GM21723 (cell line): ENCODE results near the gene PLXDC1.
"Not testable (repeated sequence)": the region's sequence is repeated elsewhere in the genome, so short reads cannot be mapped to it uniquely, and the experiment has no call there.

Experiments
- ATAC-seq: cut with Tn5 transposase; IDR thresholded peaks from one replicate; pipeline ENCODE4 v1.9.1; 2021; ENCODE audit warnings: mild to moderate bottlenecking, moderate library complexity; ENCODE audit not compliant: unreplicated experiment

Gene PLXDC1

GRCh38 chr17:39183045-39183444 lies 31.6 kb upstream of the PLXDC1 start:
- ATAC-seq, result no peak

GRCh38 chr17:39181303-39181702 lies 29.9 kb upstream of the PLXDC1 start:
- ATAC-seq, result no peak

GRCh38 chr17:39178536-39178935 lies 27.1 kb upstream of the PLXDC1 start:
- no peak for ATAC-seq

GRCh38 chr17:39177256-39177655 lies 25.8 kb upstream of the PLXDC1 start:
- no peak for ATAC-seq

GRCh38 chr17:39175695-39176093 lies 24.3 kb upstream of the PLXDC1 start:
- no peak for ATAC-seq

GRCh38 chr17:39174920-39175694 lies 23.7 kb upstream of the PLXDC1 start:
- ATAC-seq, result no peak

- ATAC-seq, result no peak
Observed at GRCh38 chr17:39173526-39174274, 22.3 kb upstream of the PLXDC1 start.

- no peak for ATAC-seq
Observed at GRCh38 chr17:39173080-39173479, 21.6 kb upstream of the PLXDC1 start.

- ATAC-seq, result no peak
Observed at GRCh38 chr17:39171933-39172332, 20.5 kb upstream of the PLXDC1 start.

GRCh38 chr17:39170558-39170957 lies 19.1 kb upstream of the PLXDC1 start:
- ATAC-seq, result no peak

- ATAC-seq, result no peak
Observed at GRCh38 chr17:39170109-39170508, 18.7 kb upstream of the PLXDC1 start.

- ATAC-seq, result no peak
Observed at GRCh38 chr17:39169518-39169917, 18.1 kb upstream of the PLXDC1 start.

GRCh38 chr17:39169101-39169500 lies 17.7 kb upstream of the PLXDC1 start:
- no peak for ATAC-seq

GRCh38 chr17:39168503-39168902 lies 17.1 kb upstream of the PLXDC1 start:
- ATAC-seq, result not testable (repeated sequence)

GRCh38 chr17:39167476-39167875 lies 16.0 kb upstream of the PLXDC1 start:
- ATAC-seq, result no peak

- ATAC-seq, result no peak
Observed at GRCh38 chr17:39166437-39167335, 15.2 kb upstream of the PLXDC1 start.

- no peak for ATAC-seq
Observed at GRCh38 chr17:39165841-39166349, 14.5 kb upstream of the PLXDC1 start, which contains the start of gene ARL5C. Gene ARL5C (minus strand): TSS chr17:39166161. CDS start chr17:39165760, 401 bp downstream.

- ATAC-seq, result peak; percentile 13
Observed at GRCh38 chr17:39165178-39165840, 13.9 kb upstream of the PLXDC1 start.

GRCh38 chr17:39164675-39165143 lies 13.3 kb upstream of the PLXDC1 start:
- ATAC-seq, result peak; percentile 83

GRCh38 chr17:39161962-39162361 lies 10.5 kb upstream of the PLXDC1 start:
- no peak for ATAC-seq
